NCI-H524 (cell line): ENCODE data around the gene INTS4.
"Not testable (repeated sequence)": the region's sequence is repeated elsewhere in the genome, so short reads cannot be mapped to it uniquely, and the experiment has no call there.

ENCODE experiments used
- DNase-seq, 2 experiments: peaks; one replicate each; lab custom pipeline; 2025; lab: John Stamatoyannopoulos, UW

INTS4 gene

GRCh38 chr11:77878247-77878646 is 116.2 kb downstream of the INTS4 start:
- not testable (repeated sequence) for DNase-seq

GRCh38 chr11:77876045-77876444 is 118.4 kb downstream of the INTS4 start:
- no peak for DNase-seq

- DNase-seq: no peak
Measured at GRCh38 chr11:77874206-77874605, 120.3 kb downstream of the INTS4 start.

- DNase-seq: no peak
Measured at GRCh38 chr11:77873345-77873744, 121.1 kb downstream of the INTS4 start.

- DNase-seq: no peak
Measured at GRCh38 chr11:77871855-77872254, 122.6 kb downstream of the INTS4 start.

- DNase-seq: no peak
Measured at GRCh38 chr11:77868744-77869143, 125.7 kb downstream of the INTS4 start.

- DNase-seq: peak in 1 of 2 experiments; percentile 3
Measured at GRCh38 chr11:77866336-77866735, 128.1 kb downstream of the INTS4 start.

GRCh38 chr11:77865805-77866204 is 128.7 kb downstream of the INTS4 start:
- DNase-seq: no peak

GRCh38 chr11:77861444-77861843 is 133.0 kb downstream of the INTS4 start:
- DNase-seq: not testable (repeated sequence)

GRCh38 chr11:77857906-77858457 is 136.5 kb downstream of the INTS4 start:
- not testable (repeated sequence) for DNase-seq

- no peak for DNase-seq
Measured at GRCh38 chr11:77854838-77855237, 139.6 kb downstream of the INTS4 start.

GRCh38 chr11:77851503-77851902 is 143.0 kb downstream of the INTS4 start:
- no peak for DNase-seq

GRCh38 chr11:77843700-77844099 is 150.8 kb downstream of the INTS4 start:
- not testable (repeated sequence) for DNase-seq

- DNase-seq: no peak
Measured at GRCh38 chr11:77842441-77843121, 151.9 kb downstream of the INTS4 start.

- no peak for DNase-seq
Measured at GRCh38 chr11:77833302-77833701, 161.2 kb downstream of the INTS4 start.

- no peak for DNase-seq
Measured at GRCh38 chr11:77828926-77829325, 165.5 kb downstream of the INTS4 start.
